Upper lobe of left lung (tissue), 4 donors: Measurements from ENCODE around the gene ZMYND8.

Experiments
- POLR2A ChIP-seq, 4 donors: fragments of 450-650 bp; IDR thresholded peaks; one replicate each; pipeline ENCODE4 v1.5.1; 2016 to 2017; ENCODE audit warnings: antibody characterized with exemption in 4 of 4, mild to moderate bottlenecking in 2 of 4
- TF ChIP-seq, protein P1 (sequence below), 6 experiments: fragments of 450-650 bp in 4 of 6; fragments of 200-600 bp in 2 of 6; sonication (generic) in 2 of 6; IDR thresholded peaks; one replicate each; pipeline ENCODE4 v1.5.1; 2016 to 2019; ENCODE audit warnings: antibody characterized with exemption in 6 of 6

- TF ChIP-seq, protein P1, sequence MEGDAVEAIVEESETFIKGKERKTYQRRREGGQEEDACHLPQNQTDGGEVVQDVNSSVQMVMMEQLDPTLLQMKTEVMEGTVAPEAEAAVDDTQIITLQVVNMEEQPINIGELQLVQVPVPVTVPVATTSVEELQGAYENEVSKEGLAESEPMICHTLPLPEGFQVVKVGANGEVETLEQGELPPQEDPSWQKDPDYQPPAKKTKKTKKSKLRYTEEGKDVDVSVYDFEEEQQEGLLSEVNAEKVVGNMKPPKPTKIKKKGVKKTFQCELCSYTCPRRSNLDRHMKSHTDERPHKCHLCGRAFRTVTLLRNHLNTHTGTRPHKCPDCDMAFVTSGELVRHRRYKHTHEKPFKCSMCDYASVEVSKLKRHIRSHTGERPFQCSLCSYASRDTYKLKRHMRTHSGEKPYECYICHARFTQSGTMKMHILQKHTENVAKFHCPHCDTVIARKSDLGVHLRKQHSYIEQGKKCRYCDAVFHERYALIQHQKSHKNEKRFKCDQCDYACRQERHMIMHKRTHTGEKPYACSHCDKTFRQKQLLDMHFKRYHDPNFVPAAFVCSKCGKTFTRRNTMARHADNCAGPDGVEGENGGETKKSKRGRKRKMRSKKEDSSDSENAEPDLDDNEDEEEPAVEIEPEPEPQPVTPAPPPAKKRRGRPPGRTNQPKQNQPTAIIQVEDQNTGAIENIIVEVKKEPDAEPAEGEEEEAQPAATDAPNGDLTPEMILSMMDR (IDR thresholded peaks at IDR 0.05), result no peak
- no peak for TF ChIP-seq POLR2A (IDR thresholded peaks at IDR 0.05)
These were observed 4.7 kb downstream of the ZMYND8 start for GRCh38 chr20:47351643-47352331.
